ENCODE data around the gene CYTL1.

GRCh38 chr4:4981427-4981826 lies 37.8 kb downstream of the CYTL1 start:
- TF ChIP-seq CTCF (conservative IDR thresholded peaks at IDR 0.05; ENCODE audit: low read depth, low read length) (no peak), EZH2 (IDR thresholded peaks at IDR 0.05; ENCODE audit: low read length, unreplicated experiment) (no peak), EZH2phosphoT487 (IDR thresholded peaks at IDR 0.05; ENCODE audit: borderline replicate concordance, low read length) (no peak)

Data from PC-3 (cell line).